ENCODE measurements around the gene PPP4R2. TPM values are rescaled to one million over a fixed set of nuclear protein-coding genes. Genes with fewer than 3 reads are reported as not detected.
A peak's percentile ranks its signal among the peaks of the same experiment; 100 is the strongest.
"Not testable (repeated sequence)": the region's sequence is repeated elsewhere in the genome, so short reads cannot be mapped to it uniquely, and the experiment has no call there.

PPP4R2 gene
- total and polyA plus RNA-seq, 12 donors = 14.2 to 90.1 (median 56.1) TPM

DNA sequence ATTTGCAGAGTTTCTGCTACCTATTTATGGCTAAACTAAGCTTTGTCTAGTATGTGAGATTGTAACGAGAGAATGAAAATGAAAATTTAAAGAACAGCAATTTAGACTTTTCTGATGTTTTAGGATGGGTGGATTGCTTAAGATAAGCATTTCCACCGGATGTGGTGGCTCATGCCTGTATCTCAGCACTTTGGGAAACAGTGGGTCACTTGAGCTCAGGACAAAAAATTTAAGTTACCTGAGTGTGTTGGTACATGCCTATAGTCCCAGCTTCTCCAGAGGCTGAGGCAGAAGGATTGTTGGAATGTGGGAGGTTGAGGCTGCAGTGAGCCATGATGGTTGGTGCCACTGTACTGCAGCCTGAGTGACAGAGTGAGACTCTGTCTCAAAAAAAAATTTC, 3.3 kb downstream of the PPP4R2 start:
- 28 to 40% (median 32%) methylated on average over 2 of the region's 2 CpGs for WGBS, 4 donors
- no peaks in the 10 kb centered on the region for H3K27me3 ChIP-seq
- no peak for DNase-seq
- H3K4me1 ChIP-seq (replicated peaks in 1 of 2) = peaks cover 45 to 56% of the 10 kb centered on the region in 2 donors
- H3K9me3 ChIP-seq (replicated peaks in 1 of 3) = no peaks in the 10 kb centered on the region
- TF ChIP-seq, protein P1, sequence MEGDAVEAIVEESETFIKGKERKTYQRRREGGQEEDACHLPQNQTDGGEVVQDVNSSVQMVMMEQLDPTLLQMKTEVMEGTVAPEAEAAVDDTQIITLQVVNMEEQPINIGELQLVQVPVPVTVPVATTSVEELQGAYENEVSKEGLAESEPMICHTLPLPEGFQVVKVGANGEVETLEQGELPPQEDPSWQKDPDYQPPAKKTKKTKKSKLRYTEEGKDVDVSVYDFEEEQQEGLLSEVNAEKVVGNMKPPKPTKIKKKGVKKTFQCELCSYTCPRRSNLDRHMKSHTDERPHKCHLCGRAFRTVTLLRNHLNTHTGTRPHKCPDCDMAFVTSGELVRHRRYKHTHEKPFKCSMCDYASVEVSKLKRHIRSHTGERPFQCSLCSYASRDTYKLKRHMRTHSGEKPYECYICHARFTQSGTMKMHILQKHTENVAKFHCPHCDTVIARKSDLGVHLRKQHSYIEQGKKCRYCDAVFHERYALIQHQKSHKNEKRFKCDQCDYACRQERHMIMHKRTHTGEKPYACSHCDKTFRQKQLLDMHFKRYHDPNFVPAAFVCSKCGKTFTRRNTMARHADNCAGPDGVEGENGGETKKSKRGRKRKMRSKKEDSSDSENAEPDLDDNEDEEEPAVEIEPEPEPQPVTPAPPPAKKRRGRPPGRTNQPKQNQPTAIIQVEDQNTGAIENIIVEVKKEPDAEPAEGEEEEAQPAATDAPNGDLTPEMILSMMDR (IDR thresholded peaks at IDR 0.05) = no peak
- TF ChIP-seq POLR2A (IDR thresholded peaks at IDR 0.05) = no peak
- no peak overlapping the region for H3K27ac ChIP-seq
- intact Hi-C loops (cut with DNase I) = loop anchor here in 1 of 2 donors (10.0 kb wide), 1 partner anchor 55 kb away; no protein-coding TSS in a partner anchor
- peak overlapping the region in 1 of 4 donors; percentile 86 for H3K4me3 ChIP-seq
- peaks cover 0 to 7% of the 10 kb centered on the region in 2 donors for H3K36me3 ChIP-seq (replicated peaks in 1 of 2)

DNA sequence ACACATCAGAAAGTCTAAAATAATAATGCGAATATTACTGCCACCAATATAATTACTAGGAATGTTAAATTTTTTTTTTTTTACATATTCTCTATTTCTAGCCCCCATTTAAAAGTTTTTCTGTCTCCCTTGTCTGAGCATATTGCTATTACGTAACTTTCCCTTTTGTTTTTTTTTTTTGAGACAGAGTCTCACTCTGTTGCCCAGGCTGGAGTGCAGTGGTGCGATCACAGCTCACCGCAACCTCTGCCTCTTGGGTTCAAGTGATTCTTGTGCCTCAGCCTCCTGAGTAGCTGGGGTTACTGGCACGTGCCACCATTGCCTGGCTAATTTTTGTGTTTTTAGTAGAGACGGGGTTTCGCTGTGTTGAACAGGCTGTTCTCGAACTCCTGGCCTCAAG, 6.4 kb downstream of the PPP4R2 start:
- intact Hi-C loops (cut with DNase I); H3K27me3 ChIP-seq; DNase-seq; H3K9me3 ChIP-seq (replicated peaks in 1 of 3); H3K27ac ChIP-seq; H3K4me3 ChIP-seq: not testable (repeated sequence)
- peaks cover 37 to 54% of the 10 kb centered on the region in 2 donors for H3K4me1 ChIP-seq (replicated peaks in 1 of 2)
- peaks cover 0 to 30% of the 10 kb centered on the region in 2 donors for H3K36me3 ChIP-seq (replicated peaks in 1 of 2)
- 72 to 96% (median 85%) methylated on average over 8 of the region's 8 CpGs for WGBS, 4 donors

DNA sequence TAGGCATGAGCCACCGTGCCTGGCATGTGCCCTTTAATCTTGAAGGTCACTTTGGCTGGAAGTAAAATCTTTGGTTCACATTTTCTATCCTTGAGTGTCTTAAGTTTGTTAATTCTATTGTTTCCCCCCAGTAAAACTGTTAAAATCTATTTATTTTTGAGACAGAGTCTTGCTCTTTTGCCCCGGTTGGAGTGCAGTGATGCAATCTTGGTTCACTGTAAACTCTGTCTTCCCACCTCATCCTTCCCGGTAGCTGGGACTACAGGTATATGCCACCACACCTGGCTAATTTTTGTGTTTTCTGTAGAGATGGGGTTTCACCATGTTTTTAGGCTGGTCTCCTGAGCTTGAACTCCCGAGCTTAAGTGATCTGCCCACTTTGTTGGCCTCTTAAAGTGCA, 7.7 kb downstream of the PPP4R2 start:
- H3K4me3 ChIP-seq = no peak overlapping the region
- WGBS, 4 donors = 63 to 74% (median 69%) methylated on average over 4 of the region's 4 CpGs
- peaks cover 0 to 30% of the 10 kb centered on the region in 2 donors for H3K36me3 ChIP-seq (replicated peaks in 1 of 2)
- no peaks in the 10 kb centered on the region for H3K27me3 ChIP-seq
- TF ChIP-seq POLR2A (IDR thresholded peaks at IDR 0.05) = no peak
- TF ChIP-seq, protein P1 (IDR thresholded peaks at IDR 0.05) = no peak
- H3K27ac ChIP-seq = no peak overlapping the region
- H3K9me3 ChIP-seq (replicated peaks in 1 of 3) = no peaks in the 10 kb centered on the region
- H3K4me1 ChIP-seq (replicated peaks in 1 of 2) = peaks cover 25 to 54% of the 10 kb centered on the region in 2 donors
- intact Hi-C loops (cut with DNase I) = no loop called here
- no peak for DNase-seq

DNA sequence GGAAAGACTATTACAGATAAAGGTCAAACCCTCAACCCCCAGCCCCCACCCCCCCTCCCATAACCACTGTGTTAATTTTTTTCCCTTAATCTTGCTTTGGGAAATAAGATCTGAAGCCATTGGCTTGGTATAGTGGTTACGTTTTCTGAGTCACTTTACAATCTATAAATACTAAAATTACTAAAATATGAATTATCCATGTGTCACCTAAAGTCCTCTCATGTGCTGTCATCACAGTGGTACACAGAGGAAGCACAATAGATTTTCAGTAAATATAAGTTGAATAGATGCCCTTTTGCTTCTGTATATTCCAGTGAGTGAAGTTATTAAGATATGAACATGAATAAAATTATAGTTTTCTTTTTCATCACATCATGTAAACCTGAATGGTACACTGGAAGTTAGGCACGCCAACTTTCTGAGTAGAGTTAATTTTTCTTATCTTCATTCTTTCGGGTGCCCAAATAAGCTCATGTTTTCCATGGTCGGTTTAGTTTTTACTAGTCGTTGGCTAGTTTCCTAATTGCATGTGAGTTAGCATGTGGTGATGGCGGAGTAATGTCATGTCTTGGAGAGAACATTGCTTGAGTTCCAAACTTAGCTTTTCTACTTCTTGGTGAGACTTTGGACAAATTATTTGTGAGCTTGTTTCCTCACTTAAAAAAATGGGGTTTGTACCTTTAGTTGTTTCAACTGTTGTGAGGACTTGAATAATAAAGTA, 11.5 kb downstream of the PPP4R2 start:
- H3K4me1 ChIP-seq (replicated peaks in 1 of 2) = peaks cover 11 to 47% of the 10 kb centered on the region in 2 donors
- DNase-seq = no peak
- H3K9me3 ChIP-seq (replicated peaks in 1 of 3) = no peaks in the 10 kb centered on the region
- H3K4me3 ChIP-seq = no peak overlapping the region
- peaks cover 0 to 26% of the 10 kb centered on the region in 2 donors for H3K36me3 ChIP-seq (replicated peaks in 1 of 2)
- no peak overlapping the region for H3K27ac ChIP-seq
- 56 to 78% (median 67%) methylated on average over 6 of the region's 6 CpGs for WGBS, 4 donors
- no peaks in the 10 kb centered on the region for H3K27me3 ChIP-seq
- intact Hi-C loops (cut with DNase I) = no loop called here
- TF ChIP-seq, protein P1 (IDR thresholded peaks at IDR 0.05) = no peak
- no peak for TF ChIP-seq POLR2A (IDR thresholded peaks at IDR 0.05)

DNA sequence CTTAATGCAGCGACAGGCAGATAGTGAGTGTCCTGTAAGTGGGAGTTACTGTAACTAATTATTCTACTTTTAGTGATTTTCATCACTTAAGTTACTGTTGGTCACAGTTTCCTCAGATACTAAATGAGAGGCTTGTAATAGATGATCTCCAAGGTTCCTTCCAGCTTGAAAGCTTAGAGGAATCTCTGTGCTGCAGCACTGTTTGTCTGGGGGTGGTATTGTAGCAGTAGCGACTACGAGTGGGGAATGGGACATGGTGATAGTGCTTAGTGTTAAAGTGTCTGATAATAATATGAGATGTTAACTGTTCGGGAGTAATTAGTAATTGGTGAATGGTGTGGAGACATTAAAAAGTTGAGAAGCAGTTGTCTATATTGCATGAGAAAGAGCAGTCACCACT, 12.4 kb downstream of the PPP4R2 start:
- no peak overlapping the region for H3K4me3 ChIP-seq
- 79 to 86% (median 82%) methylated on average over 4 of the region's 4 CpGs for WGBS, 4 donors
- H3K9me3 ChIP-seq (replicated peaks in 1 of 3) = no peaks in the 10 kb centered on the region
- peaks cover 11 to 51% of the 10 kb centered on the region in 2 donors for H3K4me1 ChIP-seq (replicated peaks in 1 of 2)
- no peak for TF ChIP-seq POLR2A (IDR thresholded peaks at IDR 0.05)
- TF ChIP-seq, protein P1 (IDR thresholded peaks at IDR 0.05) = no peak
- H3K27me3 ChIP-seq = no peaks in the 10 kb centered on the region
- no peak overlapping the region for H3K27ac ChIP-seq
- no peak for DNase-seq
- peaks cover 0 to 26% of the 10 kb centered on the region in 2 donors for H3K36me3 ChIP-seq (replicated peaks in 1 of 2)
- intact Hi-C loops (cut with DNase I) = no loop called here

Data from adrenal gland (tissue), 12 donors.